Endothelial cell of umbilical vein (primary cell): Measurements from ENCODE around the gene GNPTAB.

Experiments used
- EZH2 ChIP-seq: IDR thresholded peaks from 2 replicates; pipeline ENCODE4 v1.6.1; 2012; ENCODE audit warnings: borderline replicate concordance, low read depth, mild to moderate bottlenecking, moderate library complexity, low read length, inconsistent platforms; ENCODE audit not compliant: severe bottlenecking
- FOS ChIP-seq: IDR thresholded peaks from 2 replicates; pipeline ENCODE4 v1.6.1; 2011; ENCODE audit warnings: mild to moderate bottlenecking, low read length, moderate library complexity, borderline replicate concordance; ENCODE audit not compliant: insufficient read depth
- JUN ChIP-seq: IDR thresholded peaks from 2 replicates; pipeline ENCODE4 v1.6.1; 2011; ENCODE audit warnings: borderline replicate concordance, low read depth; ENCODE audit not compliant: insufficient read length, insufficient read depth
- POLR2A ChIP-seq: IDR thresholded peaks from 2 replicates; pipeline ENCODE4 v1.6.1; 2012; ENCODE audit warnings: low read depth, mild to moderate bottlenecking, control low read depth, low read length
- POLR2AphosphoS5 ChIP-seq: IDR thresholded peaks from 2 replicates; pipeline ENCODE4 v1.6.1; 2012; ENCODE audit warnings: low read depth, mild to moderate bottlenecking, control low read depth, low read length, moderate library complexity; ENCODE audit not compliant: insufficient read depth
- TF ChIP-seq, protein P1 (sequence below), 2 donors: IDR thresholded peaks; 1 replicate in 1 of 2; 2 replicates in 1 of 2; pipeline ENCODE4 v1.5.1; 2011; ENCODE audit warnings: low read length in 2 of 2, mild to moderate bottlenecking in 2 of 2, moderate library complexity in 2 of 2, control low read depth in 1 of 2, inconsistent platforms in 1 of 2, low read depth in 1 of 2; ENCODE audit not compliant: insufficient read depth in 1 of 2; ENCODE audit errors: extremely low read depth in 1 of 2

DNA sequence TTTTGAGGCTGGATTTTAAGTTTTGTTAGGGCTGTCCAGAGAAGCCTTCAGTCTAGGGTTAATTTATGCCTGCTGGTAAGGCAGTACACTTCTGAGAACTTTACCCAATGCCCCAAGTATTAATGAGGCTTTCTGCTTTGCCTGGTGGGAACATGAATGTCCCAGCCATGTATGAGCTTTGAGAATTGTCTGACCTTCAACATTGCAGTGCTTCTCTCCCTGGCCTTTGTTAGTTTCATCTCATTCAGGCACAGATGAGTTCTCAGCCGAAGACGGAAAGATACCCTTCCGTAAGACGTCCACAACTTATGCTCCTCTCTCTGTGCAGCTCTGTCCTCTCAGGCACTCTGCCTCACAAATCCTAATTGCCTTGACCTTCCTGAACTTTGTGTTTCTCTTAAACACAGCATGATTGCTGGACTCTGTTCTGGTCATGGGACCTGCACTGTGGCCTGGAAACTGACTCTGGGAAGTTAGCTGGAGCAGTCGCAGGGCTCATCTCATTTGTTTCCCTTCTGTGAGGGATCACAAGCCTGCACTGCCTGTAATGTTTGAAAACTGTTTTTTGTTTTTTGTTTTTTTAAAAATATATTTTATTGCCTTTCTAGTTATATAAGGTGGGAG is 117.6 kb downstream of the GNPTAB start:
- TF ChIP-seq FOS (no peak), POLR2A (no peak), POLR2AphosphoS5 (no peak), JUN (no peak), EZH2 (no peak)
- TF ChIP-seq, protein P1, sequence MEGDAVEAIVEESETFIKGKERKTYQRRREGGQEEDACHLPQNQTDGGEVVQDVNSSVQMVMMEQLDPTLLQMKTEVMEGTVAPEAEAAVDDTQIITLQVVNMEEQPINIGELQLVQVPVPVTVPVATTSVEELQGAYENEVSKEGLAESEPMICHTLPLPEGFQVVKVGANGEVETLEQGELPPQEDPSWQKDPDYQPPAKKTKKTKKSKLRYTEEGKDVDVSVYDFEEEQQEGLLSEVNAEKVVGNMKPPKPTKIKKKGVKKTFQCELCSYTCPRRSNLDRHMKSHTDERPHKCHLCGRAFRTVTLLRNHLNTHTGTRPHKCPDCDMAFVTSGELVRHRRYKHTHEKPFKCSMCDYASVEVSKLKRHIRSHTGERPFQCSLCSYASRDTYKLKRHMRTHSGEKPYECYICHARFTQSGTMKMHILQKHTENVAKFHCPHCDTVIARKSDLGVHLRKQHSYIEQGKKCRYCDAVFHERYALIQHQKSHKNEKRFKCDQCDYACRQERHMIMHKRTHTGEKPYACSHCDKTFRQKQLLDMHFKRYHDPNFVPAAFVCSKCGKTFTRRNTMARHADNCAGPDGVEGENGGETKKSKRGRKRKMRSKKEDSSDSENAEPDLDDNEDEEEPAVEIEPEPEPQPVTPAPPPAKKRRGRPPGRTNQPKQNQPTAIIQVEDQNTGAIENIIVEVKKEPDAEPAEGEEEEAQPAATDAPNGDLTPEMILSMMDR (IDR thresholded peaks at IDR 0.05; ENCODE audit: extremely low read depth in 1 of 2, insufficient read depth in 1 of 2, low read depth in 1 of 2, low read length in 2 of 2) = no peak
